ENCODE results near the gene LAPTM5. TPM values are rescaled to one million over a fixed set of nuclear protein-coding genes. Genes with fewer than 3 reads are reported as not detected.
A peak's percentile ranks its signal among the peaks of the same experiment; 100 is the strongest.

Gene LAPTM5
- total and polyA plus RNA-seq, 2 of the 8 experiments (the other 6 are each of a cell fraction or from before 2014, with no cell fraction given), result 0.37 to 1.4 TPM

- Histone ChIP-seq H2BK12ac (ENCODE audit: low read depth, low read length) (no peak overlapping the region), H4K20me1 (replicated peaks in 1 of 2; ENCODE audit: control insufficient read depth in 1 of 2, insufficient read depth in 2 of 2, low read length in 2 of 2) (no peaks in the 10 kb centered on the region), H2BK120ac (replicated peaks; ENCODE audit: low read depth, low read length) (no peak overlapping the region), H3K4me1 (replicated peaks in 1 of 4; ENCODE audit: control insufficient read depth in 3 of 4, insufficient read depth in 4 of 4, low read length in 3 of 4) (peaks cover 13 to 39% (median 19%) of the 10 kb centered on the region in 4 experiments), H3K18ac (ENCODE audit: extremely low read depth, low read length) (no peak overlapping the region), H2BK5ac (ENCODE audit: low read depth, low read length) (no peak overlapping the region; the same call in 1 of the 2 replicates), H2AFZ (ENCODE audit: low read length) (no peak overlapping the region), H2AK5ac (ENCODE audit: low read depth, low read length) (no peak overlapping the region), H3K79me2 (ENCODE audit: control insufficient read depth in 1 of 2, insufficient read depth in 2 of 2, low read length in 2 of 2) (no peaks in the 10 kb centered on the region), H4K5ac (ENCODE audit: insufficient read length, low read depth, low read length) (no peak overlapping the region), H2BK20ac (ENCODE audit: low read length) (peak overlapping the region; percentile 2; the same call in 1 of the 2 replicates), H2BK15ac (ENCODE audit: low read length) (no peak overlapping the region), H4K91ac (replicated peaks; ENCODE audit: insufficient read length, low read length) (no peak overlapping the region), H3K4ac (replicated peaks; ENCODE audit: insufficient read length, low read depth, low read length) (peak overlapping the region; percentile 29), H3K56ac (replicated peaks; ENCODE audit: insufficient read length, low read depth, low read length) (no peak overlapping the region), H3K14ac (ENCODE audit: insufficient read length) (no peak overlapping the region), H3K4me3 (ENCODE audit: extremely low read depth in 1 of 4, insufficient read depth in 2 of 4, low read depth in 3 of 4, low read length in 4 of 4) (no peak overlapping the region), H3K79me1 (ENCODE audit: low read depth, low read length) (no peaks in the 10 kb centered on the region), H3K27ac (ENCODE audit: low read depth, low read length) (no peak overlapping the region), H3K9ac (replicated peaks in 1 of 4; ENCODE audit: extremely low read depth in 1 of 4, low read depth in 3 of 4, low read length in 3 of 4) (no peak overlapping the region), H3K36me3 (ENCODE audit: control insufficient read depth in 2 of 4, insufficient read depth in 4 of 4, low read length in 3 of 4) (no peaks in the 10 kb centered on the region), H3K4me2 (ENCODE audit: insufficient read depth in 1 of 2, low read depth in 2 of 2, low read length in 2 of 2) (no peak overlapping the region), H3K27me3 (replicated peaks in 1 of 4; ENCODE audit: control insufficient read depth in 3 of 4, extremely low read depth in 1 of 4, insufficient read depth in 3 of 4, low read length in 3 of 4) (peaks cover 0 to 13% (median 4%) of the 10 kb centered on the region in 4 experiments; a peak in 2 of 7 replicates), H4K8ac (ENCODE audit: extremely low read depth, insufficient read depth, low read length) (no peak overlapping the region), H3K9me3 (ENCODE audit: insufficient read depth in 2 of 2, low read depth in 1 of 2, low read length in 1 of 2) (no peaks in the 10 kb centered on the region), H3K23me2 (ENCODE audit: low read depth, low read length) (no peaks in the 10 kb centered on the region; the same call in 1 of the 2 replicates), H3K23ac (ENCODE audit: insufficient read length) (no peak overlapping the region)
- 64% methylated on average over 6 of the region's 6 CpGs; no CpG with 5 or more reads in 1 of the 2 experiments for WGBS, 2 experiments (ENCODE audit: extremely low coverage in 1 of 2, insufficient coverage in 1 of 2, insufficient read length in 1 of 2, insufficient replicate concordance in 2 of 2, low coverage in 1 of 2, low lambda C conversion rate in 2 of 2, missing lambda C conversion rate in 1 of 2)
- ChIA-PET POLR2A (ENCODE audit: partially characterized antibody) (interaction anchor here (0.9 to 5.2 kb wide), 4 partner anchors 13 to 106 kb away, joined by 3 to 30 read pairs (median 8); partner anchors contain the start of gene SDC3), CTCF (ENCODE audit: partially characterized antibody) (interaction anchor here (1.2 to 38.1 kb wide), 19 partner anchors 9 to 118 kb away, joined by 3 to 1519 read pairs (median 41); partner anchors contain the start of gene SDC3)
- DNase-seq (ENCODE audit: low read depth in 1 of 2, low spot score in 2 of 2), result no peak
- no peak for FAIRE-seq
- no peak for TF ChIP-seq ASH2L (IDR thresholded peaks at IDR 0.05; ENCODE audit: low read length)
Measured at GRCh38 chr1:30803562-30803961, 46.0 kb upstream of the LAPTM5 start.
